K562 treated with DMSO at 1 percent for 48 hours (cell line): ENCODE results near the gene KCNMB1. TPM values are rescaled to one million over a fixed set of nuclear protein-coding genes. Genes with fewer than 3 reads are reported as not detected.

ENCODE experiments used
- total RNA-seq: library from RNA; unstranded; fragments of 300-600 nt; gene quantifications from 2 replicates; pipeline ENCODE4 v1.2.3, GENCODE V29; 2022; ENCODE audit warnings: low replicate concordance; ENCODE audit errors: extremely low read depth

Gene KCNMB1
- not detected in 2 replicates for total RNA-seq

DNA sequence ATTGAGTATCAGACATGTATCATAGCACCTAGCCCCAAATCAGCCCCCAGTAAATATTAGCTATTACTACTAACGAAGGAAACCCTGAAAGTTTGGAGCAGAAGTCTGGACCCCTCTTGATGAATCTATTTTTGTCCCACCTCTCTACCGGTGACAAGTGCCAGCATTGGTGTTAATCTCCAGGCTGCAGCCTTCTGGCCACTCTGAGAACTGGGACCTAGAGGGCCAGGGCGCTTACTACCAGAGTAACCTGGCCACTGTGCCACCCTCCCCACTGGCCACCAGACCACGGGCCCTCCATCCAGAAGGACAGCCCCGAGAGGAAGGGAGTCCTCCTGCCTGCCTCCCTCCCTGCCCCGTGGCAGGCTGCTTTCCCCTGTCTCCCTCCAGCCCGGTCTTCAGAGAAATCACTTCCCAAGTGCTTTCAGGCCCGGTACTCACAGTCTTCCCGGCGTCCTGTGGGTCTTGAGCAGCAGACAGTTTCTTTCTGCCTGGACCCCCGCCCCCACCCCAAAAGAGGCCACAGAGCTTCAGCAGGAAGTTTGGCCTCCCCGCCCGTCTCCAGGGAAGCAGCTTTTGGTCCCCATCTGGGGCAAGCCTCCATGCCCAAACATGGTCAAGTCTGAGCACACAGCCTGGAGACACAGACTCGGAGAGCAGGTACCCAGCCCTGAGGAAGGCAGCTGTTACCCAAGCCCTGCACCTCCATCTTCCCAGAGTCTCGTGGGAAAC, at the start of gene KCNMB1:
TSS of gene KCNMB1 (minus strand) at position 550 of the 732 bp plus-strand sequence. CDS start 3,920 bp downstream, outside the sequence.

Other genes with a start within 250 kb of the KCNMB1 start
- not detected in 2 replicates for gene C5orf58, start 156.4 kb downstream of the KCNMB1 start, total RNA-seq
- gene LCP2, start 91.6 kb downstream of the KCNMB1 start, total RNA-seq: not detected in 2 replicates
- not detected in 2 replicates for gene KCNIP1, start 114.7 kb upstream of the KCNMB1 start, total RNA-seq